ENCODE results near the gene MEI1. TPM values are rescaled to one million over a fixed set of nuclear protein-coding genes. Genes with fewer than 3 reads are reported as not detected.
A peak's percentile ranks its signal among the peaks of the same experiment; 100 is the strongest.

MEI1 gene
- total and polyA plus RNA-seq, 8 donors, result 1.5 to 7.9 (median 3.3) TPM

DNA sequence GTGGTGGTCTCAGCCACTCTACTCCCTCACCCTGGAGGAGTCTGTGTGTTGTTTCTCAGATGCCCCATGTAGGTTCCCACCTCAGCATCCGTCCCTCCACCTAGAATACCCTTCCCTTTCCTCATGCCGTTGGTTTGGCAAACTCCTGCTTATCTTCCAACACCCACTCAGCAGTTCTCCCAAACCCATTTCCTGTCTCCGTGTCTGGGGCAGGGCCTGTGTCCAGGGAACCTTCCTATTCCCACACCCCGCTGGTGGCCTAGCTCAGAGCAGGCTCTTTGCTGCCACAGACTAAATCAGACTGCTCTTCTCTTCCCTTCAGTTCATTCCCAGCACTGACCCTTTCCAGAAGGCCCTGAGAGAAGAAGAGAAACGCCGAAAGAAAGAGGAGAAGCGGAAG lies 126.1 kb downstream of the MEI1 start:
- Histone ChIP-seq H3K4me3 (no peak overlapping the region), H3K27ac (peak overlapping the region in 1 of 2 donors; percentile 26), H3K36me3 (peaks cover 0 to 11% of the 10 kb centered on the region in 2 donors), H3K4me1 (peaks cover 9 to 13% of the 10 kb centered on the region in 2 donors), H3K27me3 (no peaks in the 10 kb centered on the region), H3K9me3 (no peaks in the 10 kb centered on the region)
- ATAC-seq (no peak), DNase-seq (no peak)
- TF ChIP-seq, protein P1, sequence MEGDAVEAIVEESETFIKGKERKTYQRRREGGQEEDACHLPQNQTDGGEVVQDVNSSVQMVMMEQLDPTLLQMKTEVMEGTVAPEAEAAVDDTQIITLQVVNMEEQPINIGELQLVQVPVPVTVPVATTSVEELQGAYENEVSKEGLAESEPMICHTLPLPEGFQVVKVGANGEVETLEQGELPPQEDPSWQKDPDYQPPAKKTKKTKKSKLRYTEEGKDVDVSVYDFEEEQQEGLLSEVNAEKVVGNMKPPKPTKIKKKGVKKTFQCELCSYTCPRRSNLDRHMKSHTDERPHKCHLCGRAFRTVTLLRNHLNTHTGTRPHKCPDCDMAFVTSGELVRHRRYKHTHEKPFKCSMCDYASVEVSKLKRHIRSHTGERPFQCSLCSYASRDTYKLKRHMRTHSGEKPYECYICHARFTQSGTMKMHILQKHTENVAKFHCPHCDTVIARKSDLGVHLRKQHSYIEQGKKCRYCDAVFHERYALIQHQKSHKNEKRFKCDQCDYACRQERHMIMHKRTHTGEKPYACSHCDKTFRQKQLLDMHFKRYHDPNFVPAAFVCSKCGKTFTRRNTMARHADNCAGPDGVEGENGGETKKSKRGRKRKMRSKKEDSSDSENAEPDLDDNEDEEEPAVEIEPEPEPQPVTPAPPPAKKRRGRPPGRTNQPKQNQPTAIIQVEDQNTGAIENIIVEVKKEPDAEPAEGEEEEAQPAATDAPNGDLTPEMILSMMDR (IDR thresholded peaks at IDR 0.05), result no peak
- intact Hi-C loops (cut with DNase I), result loop anchor here in 1 of 2 donors (10.0 kb wide), 1 partner anchor 119 kb away; the partner anchor contains the start of gene CENPM

DNA sequence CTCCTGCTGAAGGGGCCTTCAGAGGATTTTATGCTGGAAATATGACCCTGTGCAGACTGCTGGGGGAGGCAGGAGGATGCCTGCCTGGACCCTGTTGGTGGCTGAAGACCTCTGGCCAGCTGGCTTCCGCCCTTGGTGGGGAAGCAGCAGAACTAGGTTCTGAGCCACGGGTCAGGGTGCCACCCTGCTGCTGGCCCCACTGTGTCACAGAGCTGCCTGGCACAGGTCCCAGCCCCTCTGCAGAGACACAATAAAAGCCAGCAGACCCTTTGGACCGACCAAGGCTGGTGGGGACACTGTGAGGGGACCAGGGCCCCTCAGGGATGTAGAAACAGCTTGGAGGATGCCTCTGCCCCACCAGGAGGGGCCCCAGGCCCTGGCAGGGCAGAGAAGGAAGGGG lies 126.7 kb downstream of the MEI1 start:
- Histone ChIP-seq H3K36me3 (peaks cover 0 to 11% of the 10 kb centered on the region in 2 donors), H3K27me3 (no peaks in the 10 kb centered on the region), H3K27ac (peak overlapping the region in 1 of 2 donors; percentile 26), H3K4me3 (no peak overlapping the region), H3K4me1 (peaks cover 9 to 16% of the 10 kb centered on the region in 2 donors), H3K9me3 (no peaks in the 10 kb centered on the region)
- TF ChIP-seq, protein P1 (IDR thresholded peaks at IDR 0.05), result no peak
- DNase-seq (no peak), ATAC-seq (no peak)
- intact Hi-C loops (cut with DNase I), result loop anchor here in 1 of 2 donors (10.0 kb wide), 1 partner anchor 119 kb away; the partner anchor contains the start of gene CENPM

DNA sequence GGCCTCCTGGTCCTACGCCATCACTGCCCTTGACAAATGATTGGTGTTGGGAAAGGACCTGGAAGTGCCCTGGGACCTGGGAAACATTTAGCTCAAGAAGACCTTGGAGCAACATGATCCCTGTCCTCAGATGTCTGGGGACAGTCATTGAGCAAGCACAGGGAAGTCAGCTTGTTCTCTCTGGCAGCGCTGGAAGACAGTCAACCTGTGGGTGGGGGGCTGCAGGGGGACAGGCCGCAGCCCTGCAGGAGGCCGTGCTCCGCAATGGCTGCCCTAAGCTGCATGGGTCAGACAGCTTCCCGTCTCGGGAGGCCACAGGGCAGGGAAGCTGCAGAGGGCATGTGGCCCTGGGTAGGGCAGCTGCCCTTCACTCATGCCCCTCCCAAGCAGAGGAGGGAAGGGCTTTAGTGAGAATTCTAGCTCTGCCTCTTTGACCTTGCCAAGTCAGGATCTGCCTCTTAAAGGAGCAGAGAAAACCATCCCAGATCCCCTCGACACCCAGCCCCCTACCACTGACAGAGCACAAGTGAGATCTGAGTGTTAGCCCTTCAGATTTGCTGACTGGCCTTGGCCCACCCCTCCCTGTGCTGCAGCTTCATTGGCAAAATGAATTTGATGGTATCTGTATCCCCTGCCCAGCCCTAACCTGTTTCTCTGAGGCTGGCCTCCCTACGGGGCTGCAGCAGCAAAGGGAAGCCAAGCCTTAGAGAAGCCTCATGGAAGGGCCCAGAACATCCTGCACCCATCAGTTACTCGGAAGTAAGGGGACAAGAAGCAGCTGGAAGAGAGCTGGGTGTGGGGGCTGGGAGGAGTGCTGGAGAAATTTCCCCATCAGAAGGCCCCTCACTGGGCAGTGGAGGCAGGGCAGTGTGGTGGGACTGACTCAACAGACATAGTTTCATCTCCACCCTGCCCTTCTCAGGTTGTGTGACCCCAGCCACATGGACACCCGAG lies 127.4 kb downstream of the MEI1 start:
- H3K4me3 ChIP-seq, result no peak overlapping the region
- no peak overlapping the region for H3K27ac ChIP-seq
- ATAC-seq (peak; percentile 9), DNase-seq (peak in 1 of 4 donors; percentile 45)
- TF ChIP-seq, protein P1 (IDR thresholded peaks at IDR 0.05), result no peak
- peaks cover 9 to 22% of the 10 kb centered on the region in 2 donors for H3K4me1 ChIP-seq
- H3K9me3 ChIP-seq, result no peaks in the 10 kb centered on the region
- H3K36me3 ChIP-seq, result peaks cover 0 to 11% of the 10 kb centered on the region in 2 donors
- intact Hi-C loops (cut with DNase I), result loop anchor here in 1 of 2 donors (10.0 kb wide), 1 partner anchor 118 kb away; the partner anchor contains the start of gene CENPM
- no peaks in the 10 kb centered on the region for H3K27me3 ChIP-seq

DNA sequence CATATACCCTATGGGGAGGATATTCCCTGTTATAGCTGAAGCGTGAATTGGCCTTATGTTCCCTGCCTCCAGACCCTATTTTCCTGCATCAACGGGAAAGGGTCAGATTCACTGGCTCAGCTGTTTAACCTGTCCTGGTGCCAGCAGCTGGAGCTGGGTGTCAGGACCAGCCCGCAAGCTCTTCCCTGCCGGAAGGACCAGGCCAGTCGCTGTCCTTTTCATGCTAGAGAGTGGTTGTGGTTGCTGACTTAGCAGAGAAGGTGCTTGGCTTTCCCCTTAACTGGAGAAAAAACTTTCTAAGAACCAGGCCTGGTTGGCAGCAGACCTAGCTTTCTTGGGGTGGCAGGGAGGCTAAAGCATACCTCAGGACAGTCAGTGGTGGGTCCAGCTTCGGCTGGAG lies 128.4 kb downstream of the MEI1 start:
- ATAC-seq (no peak), DNase-seq (no peak)
- no peaks in the 10 kb centered on the region for H3K9me3 ChIP-seq
- peaks cover 0 to 11% of the 10 kb centered on the region in 2 donors for H3K36me3 ChIP-seq
- H3K27me3 ChIP-seq, result no peaks in the 10 kb centered on the region
- intact Hi-C loops (cut with DNase I), result loop anchor here in 1 of 2 donors (10.0 kb wide), 1 partner anchor 117 kb away; the partner anchor contains the start of gene CENPM
- H3K4me1 ChIP-seq, result peaks cover 12 to 28% of the 10 kb centered on the region in 2 donors
- no peak overlapping the region for H3K4me3 ChIP-seq
- TF ChIP-seq, protein P1 (IDR thresholded peaks at IDR 0.05), result no peak
- peak overlapping the region in 1 of 2 donors; percentile 7 for H3K27ac ChIP-seq

DNA sequence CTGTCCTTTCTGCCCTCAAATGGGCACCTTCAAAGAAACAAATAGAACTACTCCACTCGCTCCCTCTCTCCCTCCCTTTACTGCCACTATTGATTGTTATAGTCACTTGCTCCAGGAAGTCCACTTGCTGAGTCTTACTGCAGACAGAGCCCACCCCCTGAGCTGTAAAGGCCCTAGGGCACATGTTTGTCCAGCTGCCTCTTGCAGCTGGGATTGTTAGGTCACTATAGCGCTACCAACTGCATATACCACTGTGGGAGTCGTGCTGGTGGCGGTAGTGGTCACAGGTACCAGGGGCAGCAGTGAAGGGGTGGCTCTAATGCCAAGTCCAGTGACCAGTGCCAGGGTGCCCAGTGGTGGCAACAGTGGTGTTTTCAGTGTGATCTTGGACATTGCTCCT lies 129.2 kb downstream of the MEI1 start:
- intact Hi-C loops (cut with DNase I), result loop anchor here in 1 of 2 donors (10.0 kb wide), 1 partner anchor 116 kb away; the partner anchor contains the start of gene CENPM
- H3K27ac ChIP-seq, result no peak overlapping the region
- no peak overlapping the region for H3K4me3 ChIP-seq
- DNase-seq (no peak), ATAC-seq (no peak)
- peaks cover 12 to 29% of the 10 kb centered on the region in 2 donors for H3K4me1 ChIP-seq
- H3K36me3 ChIP-seq, result peaks cover 0 to 11% of the 10 kb centered on the region in 2 donors
- H3K9me3 ChIP-seq, result no peaks in the 10 kb centered on the region
- H3K27me3 ChIP-seq, result no peaks in the 10 kb centered on the region
- TF ChIP-seq, protein P1 (IDR thresholded peaks at IDR 0.05), result no peak

All from left lung (tissue), 10 donors.